GM18520 (cell line): ENCODE measurements around the gene WWOX.

Experiments used
- ATAC-seq: cut with Tn5 transposase; IDR thresholded peaks from one replicate; pipeline ENCODE4 v1.9.1; 2021; ENCODE audit not compliant: unreplicated experiment

Gene WWOX

GRCh38 chr16:78386557-78387324, 287.3 kb downstream of the WWOX start:
- no peak for ATAC-seq

- no peak for ATAC-seq
Observed at GRCh38 chr16:78389009-78389498, 289.6 kb downstream of the WWOX start.

- ATAC-seq: no peak
Observed at GRCh38 chr16:78390092-78390491, 290.6 kb downstream of the WWOX start.

- no peak for ATAC-seq
Observed at GRCh38 chr16:78390508-78391324, 291.3 kb downstream of the WWOX start.

- ATAC-seq: no peak
Observed at GRCh38 chr16:78392585-78393195, 293.2 kb downstream of the WWOX start.

- ATAC-seq: no peak
Observed at GRCh38 chr16:78395035-78395434, 295.6 kb downstream of the WWOX start.

DNA sequence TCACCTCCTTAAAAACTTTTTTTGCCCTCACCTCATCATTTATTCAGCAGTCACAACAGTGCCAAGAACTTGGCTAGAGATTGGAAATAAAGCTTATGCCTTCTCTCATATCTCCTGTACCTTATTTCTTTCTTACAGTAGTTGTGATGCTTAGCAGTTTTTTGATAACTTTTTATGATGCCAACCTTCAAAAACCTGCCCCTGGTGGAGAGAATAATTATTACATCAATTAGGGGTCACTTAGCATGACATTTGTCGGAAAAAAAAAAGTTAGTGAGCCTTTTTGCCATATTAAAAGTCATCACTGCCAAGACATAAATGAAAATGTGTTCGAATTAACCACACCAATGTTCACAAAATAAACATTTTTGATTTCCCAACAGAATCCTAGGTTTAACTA, 296.6 kb downstream of the WWOX start:
- no peak for ATAC-seq

DNA sequence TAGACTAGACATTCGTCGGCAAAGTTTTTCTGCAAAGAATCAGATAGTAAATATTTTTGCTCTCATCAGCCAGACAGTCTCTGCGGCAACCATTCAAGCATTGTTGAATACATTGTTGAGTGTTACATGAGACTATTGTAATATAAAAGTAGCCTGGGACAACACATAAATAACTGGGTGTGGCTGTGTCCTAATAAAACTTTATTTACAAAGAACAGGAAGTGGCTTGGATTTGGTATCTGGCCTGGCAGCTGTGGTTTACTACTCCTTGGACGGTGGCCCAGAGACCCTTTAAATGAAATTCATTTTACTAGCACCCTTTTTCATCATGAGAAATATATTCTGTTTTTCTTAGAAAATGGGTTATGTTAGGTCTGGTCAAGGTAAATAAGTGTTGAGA, 297.2 kb downstream of the WWOX start:
- ATAC-seq: no peak

DNA sequence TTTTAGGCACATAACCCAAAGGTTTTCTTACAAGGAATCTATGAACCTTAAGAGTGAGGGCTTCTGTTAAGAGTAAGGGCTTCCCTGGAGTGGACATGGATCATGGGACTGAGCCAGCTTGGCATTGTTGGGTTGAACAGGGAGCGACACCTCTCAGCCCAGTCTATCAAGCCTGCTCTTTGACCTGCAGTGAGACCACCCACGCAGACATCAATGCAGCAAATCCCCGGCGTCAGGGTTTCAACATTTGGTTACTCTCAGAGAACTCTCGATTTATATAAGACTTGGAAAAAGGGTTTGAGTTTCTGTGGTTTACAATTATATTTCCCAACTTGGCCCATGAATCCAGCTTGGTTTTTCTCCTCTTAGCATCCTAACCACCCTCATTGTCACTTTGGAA, 299.9 kb downstream of the WWOX start:
- ATAC-seq: no peak

DNA sequence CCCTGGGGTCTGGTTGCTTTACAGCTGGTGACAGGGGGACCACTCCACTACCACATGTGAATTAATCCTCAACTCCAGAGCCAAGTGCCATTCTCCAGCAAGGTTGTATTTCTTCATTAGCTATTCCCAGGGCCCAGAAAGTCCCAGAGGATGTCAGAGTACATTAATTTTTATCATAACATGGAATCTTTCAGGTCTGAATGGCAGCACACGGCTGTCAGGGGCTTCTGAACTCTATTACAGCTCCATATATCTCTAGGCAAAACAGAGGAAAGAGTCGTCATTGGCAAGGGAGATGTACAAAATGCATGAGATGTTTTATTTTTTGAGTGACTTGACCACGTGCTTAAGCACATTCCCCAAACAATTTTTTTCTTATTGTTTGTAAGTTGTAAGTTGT, 303.4 kb downstream of the WWOX start:
- ATAC-seq: no peak

DNA sequence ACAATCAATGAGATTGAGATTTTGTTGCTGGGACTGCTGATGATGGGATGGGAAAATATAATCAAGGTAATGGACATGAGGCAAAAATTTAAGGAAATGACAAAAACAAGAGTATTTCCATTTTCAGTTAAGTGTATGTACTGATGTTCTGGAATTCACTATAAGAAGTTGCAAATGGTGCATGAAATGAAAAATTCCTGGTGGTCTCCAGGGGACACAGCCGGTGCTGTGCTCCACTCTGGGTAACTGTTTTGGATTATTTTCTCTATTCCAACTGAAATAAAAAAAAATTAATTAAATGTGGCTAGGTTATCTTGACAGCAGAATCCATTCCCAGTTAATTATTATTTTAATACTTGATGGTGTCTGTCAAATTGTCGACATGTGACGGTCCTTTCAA, 305.6 kb downstream of the WWOX start:
- ATAC-seq: no peak

GRCh38 chr16:78405833-78406232, 306.4 kb downstream of the WWOX start:
- no peak for ATAC-seq

DNA sequence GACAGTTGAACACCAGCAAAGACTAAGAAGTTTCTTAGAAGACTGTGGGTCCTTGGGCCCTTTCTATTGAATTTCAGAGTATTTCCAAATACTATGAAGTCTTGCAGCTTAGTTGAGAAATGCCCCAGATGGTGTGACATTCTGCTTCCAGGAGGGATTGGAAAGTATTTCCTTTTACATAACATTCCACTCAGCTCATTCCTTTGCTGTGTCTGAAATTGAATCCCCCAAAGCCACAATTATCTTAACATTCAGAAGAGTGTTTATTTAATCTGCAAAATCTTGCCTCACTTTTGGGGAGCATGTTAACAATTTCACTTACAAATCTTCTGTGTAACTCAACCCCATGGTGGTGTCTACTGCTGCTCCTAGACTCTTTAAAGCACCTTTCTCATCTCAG, 307.7 kb downstream of the WWOX start:
- ATAC-seq: no peak

DNA sequence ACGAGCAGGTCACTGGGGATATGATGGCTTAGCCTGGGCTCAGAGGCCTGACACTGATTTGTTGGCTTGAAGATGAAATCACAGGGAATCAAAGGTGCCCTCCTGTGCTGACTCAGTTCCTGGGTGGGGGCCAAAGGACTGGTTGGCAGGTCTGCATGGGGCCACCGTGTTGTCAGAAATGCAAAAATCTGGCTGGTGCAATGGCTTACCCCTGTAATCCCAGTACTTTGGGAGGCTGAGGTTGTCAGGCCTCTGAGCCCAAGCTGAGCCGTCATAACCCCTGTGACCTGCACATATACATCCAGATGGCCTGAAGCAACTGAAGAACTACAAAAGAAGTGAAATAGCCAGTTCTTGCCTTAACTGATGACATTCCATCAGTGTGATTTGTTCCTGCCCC, 314.2 kb downstream of the WWOX start:
- ATAC-seq: no peak

DNA sequence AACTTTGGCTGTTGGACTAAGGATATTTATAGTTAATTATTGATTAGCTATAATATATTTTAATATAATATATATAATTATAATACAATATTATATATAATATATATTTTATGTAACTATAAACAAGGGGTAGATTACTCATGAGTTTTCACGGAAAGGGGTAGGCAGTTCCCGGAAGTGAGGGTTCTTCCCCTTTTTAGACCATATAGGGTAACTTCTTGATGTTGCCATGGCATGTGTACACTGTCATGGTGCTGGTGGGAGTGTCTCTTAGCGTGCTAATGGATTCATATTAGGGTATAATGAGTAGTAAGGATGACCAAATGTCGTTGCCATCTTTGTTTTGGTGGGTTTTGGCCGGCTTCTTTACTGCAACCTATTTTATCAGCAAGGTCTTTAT, 315.6 kb downstream of the WWOX start:
- no peak for ATAC-seq

GRCh38 chr16:78415669-78416068, 316.2 kb downstream of the WWOX start:
- ATAC-seq: no peak

DNA sequence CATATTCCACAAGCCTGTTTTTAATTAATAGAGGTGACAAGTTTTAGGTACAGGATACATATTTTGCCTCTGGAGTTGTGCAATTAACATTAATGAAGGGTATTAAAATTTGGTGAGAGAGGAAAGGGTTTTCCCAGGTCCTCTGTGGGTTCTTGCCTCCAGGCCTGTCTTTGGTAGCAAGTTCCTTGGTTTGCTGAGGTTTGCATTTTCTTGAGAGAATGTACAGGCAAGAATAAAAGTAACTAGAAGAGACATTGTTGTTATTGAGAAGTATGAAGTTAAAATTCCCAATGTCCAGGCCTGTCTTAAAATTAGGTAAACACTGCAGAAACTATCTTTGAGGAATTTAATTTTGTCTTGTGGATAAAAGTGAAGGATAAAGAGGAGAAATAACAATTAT, 316.9 kb downstream of the WWOX start:
- no peak for ATAC-seq

GRCh38 chr16:78421181-78421708, 321.8 kb downstream of the WWOX start:
- ATAC-seq: no peak

DNA sequence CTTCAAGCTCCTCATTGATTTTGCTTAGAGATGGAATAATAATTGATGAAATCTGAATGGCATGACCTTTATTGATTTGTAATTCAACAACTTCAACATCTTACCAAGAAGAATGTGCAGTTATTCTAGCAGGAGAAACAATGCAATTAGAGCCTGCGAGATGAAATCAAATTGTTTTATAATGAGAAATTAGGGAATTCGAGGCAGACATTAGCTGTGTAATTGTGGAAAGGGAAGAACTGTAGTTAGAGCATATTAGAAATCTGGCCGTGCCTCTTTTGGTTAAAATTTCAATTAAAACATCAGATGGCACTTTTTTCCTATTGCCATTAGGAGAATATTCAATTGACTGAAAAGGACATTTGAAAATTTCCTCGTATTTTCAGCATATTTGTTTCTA, 325.8 kb downstream of the WWOX start:
- no peak for ATAC-seq

DNA sequence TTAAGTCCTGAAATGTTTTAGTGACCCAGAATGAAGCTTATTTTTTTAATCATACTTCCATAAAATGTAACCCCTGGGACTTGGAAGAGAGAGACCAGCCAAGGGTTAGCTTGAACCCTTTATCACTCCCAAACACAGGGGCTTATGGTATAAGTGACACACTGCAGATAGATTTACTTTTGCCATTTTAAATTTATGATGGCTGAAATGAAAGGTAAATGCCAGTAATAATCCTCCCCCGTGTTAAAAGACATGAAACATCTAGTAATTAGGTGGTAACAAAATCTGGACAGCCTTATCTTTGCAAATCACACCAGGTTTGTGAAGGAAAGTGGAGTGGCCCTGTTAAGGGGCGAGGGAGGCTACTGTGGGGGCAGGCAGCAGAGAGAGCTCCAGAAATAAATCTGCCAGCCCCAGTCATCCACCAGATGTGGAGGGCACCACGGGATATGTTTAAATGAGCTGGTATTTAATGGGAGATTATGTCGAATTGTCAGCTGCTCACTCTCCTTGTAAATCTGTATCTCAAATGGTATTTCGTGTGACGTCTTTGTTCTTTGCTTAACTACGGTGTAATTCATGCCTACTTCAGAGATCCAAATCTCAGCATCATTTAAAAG, 326.5 kb downstream of the WWOX start:
- no peak for ATAC-seq

DNA sequence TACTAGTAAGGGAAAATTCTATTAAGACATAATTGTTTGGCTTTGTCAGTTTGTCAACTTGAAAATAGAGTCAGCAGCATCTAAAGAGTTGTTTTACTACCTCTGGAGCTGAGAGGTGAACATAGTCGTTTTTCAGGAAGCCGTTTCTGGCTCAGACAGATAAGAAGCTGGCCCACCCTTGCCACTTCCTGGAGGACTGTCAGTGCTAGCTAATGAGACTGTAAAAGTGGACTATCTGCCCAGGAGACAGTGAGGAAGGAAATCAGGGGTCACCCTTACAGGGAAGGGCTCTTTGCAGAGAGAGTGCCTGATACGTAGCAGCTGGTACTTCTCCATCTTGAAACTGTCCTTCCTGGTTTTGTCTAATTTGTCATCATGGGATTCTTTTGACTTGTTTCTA, 328.7 kb downstream of the WWOX start:
- ATAC-seq: no peak
